Measurements from ENCODE around the gene RABGGTA.

Gene RABGGTA

DNA sequence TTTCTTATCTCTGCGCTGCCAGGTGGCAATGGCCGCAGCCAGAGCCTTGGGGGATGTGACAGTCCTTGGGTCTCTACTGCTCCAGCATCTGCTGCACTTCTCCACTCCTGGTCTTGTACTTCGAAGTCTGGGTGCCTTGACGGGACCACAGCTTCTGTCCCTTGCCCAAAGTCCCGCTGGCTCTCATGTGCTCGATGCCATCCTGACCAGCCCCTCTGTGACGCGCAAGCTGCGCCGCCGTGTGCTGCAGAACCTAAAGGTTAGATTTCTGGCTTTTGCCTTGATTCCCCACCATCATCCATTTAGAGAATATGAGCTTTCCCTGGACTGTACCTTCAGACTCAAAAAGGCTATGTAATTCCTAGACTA is 32.6 kb upstream of the RABGGTA start:
- no peak for FAIRE-seq

DNA sequence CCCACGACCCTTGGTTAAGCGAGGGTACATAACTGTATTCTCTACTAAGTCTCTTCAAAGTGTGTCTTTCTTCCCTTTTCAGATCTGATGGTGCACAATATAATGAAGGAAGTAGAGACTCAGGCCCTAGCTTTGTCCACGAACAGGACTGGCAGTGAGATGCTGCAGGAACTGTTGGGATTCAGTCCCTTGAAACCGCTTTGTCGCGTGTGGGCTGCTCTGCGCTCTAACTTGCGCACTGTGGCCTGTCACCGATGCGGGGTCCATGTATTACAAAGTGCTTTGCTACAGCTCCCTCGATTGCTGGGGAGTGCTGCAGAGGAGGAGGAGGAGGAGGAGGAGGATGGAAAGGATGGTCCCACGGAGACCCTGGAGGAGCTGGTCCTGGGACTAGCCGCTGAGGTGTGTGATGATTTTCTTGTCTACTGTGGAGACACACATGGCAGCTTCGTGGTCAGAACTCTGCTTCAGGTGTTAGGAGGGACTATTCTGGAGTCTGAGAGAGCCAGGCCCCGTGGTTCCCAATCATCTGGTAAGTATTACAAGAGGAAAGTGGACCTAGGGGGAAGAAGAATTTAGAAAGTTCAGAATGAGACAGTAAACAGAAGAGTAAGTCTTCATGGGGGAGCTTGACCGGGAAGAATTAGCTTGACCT is 29.1 kb upstream of the RABGGTA start:
- no peak for FAIRE-seq

DNA sequence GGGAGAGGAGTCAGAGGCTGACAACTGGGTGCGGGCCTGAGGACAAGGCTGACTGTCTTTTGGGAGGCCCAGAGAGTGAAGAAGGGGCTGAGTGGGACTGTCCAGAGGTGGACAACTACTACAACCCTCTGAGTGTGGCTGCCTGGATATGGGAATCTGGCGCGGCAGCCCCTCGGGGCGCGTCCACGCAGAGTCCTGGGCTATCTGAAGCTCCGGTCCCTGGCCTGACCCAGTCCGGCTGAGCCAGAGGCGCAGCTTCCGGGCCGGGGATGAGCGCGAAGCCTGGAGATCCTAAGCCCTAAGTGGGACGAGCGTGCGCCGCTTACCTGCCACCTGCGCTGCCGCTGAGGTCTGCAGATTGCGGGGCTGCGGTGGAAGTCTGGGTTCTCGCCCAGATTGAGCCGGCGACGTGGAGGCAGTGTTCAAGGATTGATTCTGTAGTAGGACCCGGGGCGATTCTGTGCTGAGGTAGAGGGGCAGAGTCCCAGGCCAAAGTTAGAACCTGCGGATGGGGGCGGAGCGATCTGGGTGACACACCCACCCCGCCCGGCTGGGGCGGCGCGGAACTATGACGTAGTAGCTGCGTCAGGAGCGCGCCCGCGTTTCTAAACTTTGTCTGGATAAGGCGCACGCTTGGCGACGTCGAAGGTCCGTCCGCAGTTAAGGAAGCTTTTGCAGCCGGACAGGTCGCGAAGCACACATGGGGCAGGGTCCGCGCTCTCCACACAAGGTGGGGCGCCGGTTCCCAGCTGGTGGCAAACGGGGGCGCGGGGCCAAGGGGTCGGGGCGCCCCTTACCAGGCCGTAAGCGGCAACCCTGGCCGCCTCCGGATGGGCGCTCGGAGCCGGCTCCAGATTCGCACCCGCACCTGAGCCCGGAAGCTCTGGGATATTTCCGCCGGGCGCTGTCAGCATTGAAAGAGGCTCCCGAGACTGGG is 28.1 kb upstream of the RABGGTA start, which contains the start of the genes DHRS1 and NOP9:
TSS of gene DHRS1 (minus strand) at position 526 of the 937 bp plus-strand sequence. CDS start 674 bp downstream, outside the sequence.
TSS of gene NOP9 (plus strand) at position 596 of the 937 bp plus-strand sequence. CDS start at position 701, 105 bp downstream.
- no peak for FAIRE-seq

DNA sequence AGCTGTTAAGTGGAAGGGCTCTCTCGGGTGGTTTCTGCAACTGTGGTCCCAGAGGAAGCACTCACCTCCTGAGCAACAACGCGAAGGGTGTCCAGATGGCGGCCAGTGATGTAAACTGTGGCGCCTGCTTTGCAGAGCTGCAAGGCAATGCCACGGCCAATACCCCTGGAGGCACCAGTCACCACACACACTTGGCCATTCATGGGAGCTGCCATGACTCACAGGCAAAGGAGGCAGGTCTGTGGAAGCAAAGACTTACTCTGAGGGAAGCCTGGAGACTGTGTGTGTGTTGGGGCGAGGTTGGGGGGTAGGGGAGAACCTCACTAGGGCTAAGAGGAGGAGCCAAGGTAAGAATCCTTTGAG is 27.5 kb upstream of the RABGGTA start:
- FAIRE-seq: no peak

DNA sequence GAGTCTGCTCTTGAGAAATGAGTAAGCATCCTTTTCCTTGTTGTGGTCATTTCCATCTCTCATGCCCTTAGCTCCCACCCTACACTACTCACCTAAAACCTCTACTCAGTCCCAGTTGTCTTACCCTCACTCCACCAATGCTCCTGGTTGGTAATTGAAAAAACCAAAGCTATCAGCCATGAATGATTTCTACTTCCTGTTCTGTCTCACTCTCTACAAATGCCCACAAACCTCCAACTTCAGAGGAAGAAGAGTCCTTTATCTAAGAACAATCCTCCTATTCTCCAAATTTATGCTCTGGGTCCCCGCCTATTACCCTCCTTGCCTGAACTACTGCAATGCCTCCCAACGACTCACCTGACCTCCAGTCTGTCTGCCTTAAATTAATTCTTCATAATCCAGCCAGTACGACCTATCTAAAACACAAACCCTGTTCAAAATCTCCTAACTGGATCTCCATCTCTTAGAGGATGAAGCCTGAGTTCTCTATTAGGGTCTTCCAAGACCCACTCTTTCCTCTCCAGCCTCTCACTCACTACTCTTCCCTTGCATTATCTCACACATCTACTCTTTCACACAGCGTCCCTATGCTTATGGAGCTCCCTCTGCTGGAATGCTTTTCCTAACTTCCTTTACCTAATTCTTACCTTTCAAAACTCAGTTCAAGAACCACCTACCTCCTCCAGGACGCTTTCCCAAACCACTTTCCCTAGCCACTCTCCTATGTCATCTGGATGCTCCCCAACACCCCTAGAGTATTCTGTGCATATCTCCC is 26.0 kb upstream of the RABGGTA start:
- no peak for FAIRE-seq

DNA sequence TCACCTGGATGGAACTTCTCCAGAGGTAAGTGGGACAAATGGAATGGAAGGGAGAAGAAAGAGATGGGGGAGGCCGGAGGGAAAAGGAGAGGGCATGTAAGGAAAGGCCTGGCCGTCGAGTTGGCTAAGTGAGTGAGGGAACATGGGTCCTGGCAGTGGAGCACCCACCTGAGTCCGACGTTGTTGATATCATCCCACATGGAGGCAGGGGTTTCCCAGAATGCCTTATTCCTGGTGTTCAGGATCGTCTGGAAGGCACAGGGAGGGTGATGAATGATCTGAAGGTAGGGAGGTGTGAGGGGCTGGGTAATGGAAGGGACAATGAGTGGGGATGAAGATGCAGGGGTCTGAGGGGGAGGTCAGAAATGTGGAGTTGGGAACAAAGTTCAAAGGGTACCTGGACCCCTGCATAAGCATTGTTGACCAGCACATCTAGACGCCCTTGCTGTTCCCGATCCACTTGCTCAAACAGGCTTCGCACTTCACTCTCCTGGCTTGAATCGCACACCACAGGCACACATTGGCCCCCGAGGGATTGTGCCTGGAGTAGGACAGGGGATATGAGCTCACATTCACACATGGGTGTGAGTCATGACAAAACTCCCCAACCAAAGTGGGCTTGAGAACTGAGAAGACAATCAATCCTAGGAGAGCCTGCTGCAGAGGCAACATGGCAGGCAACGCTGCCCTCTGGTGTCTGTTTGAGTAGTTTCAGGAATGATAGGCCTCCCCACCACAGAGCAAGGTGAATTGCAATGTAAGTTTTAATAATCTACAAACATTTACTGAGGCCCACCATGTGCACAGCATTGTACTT is 25.2 kb upstream of the RABGGTA start:
- FAIRE-seq: no peak

DNA sequence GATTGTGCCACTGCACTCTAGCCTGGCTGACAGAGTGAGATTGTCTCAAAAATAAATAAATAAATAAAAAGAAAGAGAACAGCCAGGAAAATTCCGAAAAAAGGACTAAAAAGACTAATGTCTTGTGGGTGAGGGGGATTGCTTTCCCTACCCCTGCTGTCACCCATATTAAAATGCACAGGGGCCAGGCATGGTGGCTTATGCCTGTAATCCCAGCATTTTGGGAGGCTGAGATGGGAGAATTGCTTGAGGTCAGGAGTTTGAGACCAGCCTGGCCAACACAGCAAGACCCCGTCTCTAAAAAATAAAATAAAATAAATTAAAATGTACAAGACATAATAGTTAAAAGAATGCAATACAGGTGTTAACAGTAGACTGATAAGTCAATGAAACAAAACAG is 22.1 kb upstream of the RABGGTA start:
- FAIRE-seq: no peak

DNA sequence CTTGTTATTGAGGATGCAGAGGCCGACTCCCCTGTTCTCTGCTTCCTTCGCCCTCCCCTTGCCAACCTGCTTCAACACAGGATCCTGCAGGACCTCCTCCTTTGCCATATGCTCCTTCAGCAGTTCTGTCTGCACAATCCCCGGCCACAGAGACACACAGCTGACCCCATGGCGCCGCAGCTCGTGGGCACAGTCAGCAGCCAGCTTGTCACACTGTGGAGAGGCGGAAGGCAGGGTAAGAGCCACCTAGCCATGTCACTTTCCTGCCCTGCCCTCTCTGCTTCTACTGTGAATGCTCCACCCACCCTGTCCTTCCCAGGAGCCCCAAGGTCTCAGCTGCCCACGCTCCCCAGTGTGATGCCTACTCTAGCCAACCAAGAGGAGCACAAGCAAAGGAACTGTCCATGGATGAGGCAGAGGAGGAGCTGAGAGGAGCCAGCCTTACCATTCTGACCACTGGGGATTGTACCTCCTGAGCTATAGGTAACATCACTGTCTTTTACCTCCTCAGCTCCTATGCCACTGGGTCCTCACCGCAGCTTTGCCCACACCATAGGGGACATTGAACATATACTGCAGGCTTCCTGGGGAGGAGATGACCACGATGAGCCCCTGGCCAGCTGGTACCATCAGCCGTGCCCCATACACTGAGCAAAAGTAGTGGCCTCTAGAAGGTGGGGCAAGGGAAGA is 20.9 kb upstream of the RABGGTA start:
- no peak for FAIRE-seq

DNA sequence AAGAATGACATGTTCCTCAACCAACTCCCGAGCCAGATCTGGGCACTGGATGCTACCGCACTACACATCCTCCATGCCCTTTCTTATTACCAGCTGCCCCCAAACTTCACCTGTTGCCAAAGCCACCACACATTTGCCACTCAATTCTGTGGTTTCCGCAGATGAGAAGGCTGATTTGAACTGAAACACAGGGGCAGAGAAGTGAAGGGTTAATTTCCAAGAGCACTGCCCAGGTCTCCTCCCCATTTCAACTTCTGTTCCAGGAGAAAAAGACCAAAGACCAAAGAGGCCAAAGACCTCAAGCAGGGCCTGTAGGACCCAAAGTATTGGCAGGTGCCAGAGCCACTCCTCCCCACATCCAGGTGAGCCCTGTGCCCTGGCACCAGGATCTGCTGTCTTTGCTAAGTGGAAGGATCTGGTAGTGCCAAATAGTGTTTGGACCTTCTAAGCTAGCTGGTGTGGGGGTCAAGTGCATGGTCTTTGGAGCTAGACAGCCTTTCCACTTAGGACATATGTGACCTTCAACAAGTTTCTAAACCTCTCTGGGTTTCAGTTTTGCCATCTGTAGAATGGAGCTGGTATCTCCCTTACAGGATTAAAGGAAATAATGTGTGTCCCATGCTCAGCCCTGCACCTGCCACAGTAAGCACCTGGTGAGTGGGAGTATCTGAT is 20.2 kb upstream of the RABGGTA start:
- no peak for FAIRE-seq

DNA sequence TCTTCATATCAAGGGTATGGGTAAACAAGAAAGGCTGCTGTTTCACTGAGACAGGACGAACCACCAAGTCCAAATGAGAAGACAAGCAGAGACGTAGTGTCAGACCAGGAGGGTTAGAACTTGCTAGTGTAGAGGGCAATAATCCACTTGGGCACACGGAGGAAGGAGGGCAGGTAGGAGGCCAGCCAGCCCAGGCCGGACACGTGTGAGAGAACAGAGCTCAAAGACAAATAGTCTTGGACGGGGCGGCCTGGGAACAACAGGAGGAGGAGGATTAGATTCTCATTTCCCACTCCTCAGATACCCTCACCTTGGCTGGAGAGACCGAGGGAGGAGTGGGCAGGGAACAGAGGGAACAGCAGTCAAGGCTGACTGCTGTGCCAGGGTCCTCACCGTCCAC is 19.3 kb upstream of the RABGGTA start:
- no peak for FAIRE-seq

DNA sequence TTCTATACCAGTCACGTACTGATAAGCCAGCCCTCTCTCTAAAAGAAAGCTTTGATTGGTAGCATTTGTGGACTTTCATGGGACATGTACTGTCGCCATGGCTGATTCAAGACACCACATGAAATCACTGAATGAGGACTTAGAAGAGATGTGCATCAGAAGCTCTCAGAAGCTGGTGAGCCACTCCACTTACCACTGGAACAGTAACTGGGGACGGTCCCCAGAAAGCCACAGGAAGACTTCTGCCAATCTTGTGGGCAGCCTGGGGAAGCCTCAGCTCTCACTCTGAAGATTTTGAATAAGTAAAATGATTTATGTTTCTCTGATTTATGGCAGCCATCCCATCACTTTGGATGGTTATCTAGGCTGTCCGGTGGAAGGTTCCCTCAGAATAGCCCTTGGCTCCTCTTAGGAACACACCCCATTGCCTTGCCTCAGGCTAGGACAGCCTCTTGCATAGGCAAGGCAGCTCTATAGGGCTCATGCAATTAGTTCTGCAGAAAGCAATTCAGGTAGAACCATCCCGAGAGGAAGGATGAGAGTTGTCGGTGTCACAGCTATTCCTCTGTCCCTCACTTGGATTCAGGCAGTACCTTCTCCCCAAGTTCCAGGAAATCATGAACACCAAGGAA is 18.4 kb upstream of the RABGGTA start:
- FAIRE-seq: no peak

DNA sequence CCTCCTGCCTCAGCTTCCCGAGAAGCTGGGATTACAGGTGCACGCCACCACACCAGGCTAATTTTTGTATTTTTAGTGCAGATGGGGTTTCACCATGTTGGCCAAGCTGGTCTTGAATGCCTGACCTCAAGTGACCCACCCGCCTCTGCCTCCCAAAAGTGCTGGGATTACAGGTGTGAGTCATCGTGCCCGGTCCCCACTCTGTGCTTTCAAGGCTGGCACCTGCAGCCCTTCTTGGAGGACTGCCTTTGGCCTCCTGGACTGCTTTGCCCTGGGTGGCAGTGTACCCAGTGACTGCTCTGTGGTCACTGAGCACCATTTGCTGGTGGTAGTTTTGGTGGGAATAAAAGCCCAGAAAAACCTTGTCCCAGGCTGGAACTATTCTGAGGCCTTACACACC is 15.6 kb upstream of the RABGGTA start:
- FAIRE-seq: no peak

DNA sequence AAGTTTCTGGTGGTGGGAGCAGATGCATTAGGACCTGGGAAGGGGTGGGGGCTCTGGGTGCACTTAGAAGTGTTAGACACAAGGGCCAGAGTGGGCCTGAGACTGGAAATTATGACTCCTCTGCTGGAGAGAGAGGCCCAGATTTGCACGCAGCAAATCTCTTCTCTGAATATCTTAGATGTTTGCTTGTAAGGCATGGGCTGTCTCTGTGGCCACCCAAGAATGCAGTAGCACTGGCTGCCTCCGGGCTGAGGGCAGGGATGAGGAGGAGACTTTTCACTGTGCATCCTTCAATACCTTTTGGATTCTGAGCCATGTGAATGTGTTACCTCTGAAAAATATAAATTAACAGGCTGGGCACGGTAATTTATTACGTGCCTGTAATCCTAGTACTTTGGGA is 14.0 kb upstream of the RABGGTA start:
- no peak for FAIRE-seq

DNA sequence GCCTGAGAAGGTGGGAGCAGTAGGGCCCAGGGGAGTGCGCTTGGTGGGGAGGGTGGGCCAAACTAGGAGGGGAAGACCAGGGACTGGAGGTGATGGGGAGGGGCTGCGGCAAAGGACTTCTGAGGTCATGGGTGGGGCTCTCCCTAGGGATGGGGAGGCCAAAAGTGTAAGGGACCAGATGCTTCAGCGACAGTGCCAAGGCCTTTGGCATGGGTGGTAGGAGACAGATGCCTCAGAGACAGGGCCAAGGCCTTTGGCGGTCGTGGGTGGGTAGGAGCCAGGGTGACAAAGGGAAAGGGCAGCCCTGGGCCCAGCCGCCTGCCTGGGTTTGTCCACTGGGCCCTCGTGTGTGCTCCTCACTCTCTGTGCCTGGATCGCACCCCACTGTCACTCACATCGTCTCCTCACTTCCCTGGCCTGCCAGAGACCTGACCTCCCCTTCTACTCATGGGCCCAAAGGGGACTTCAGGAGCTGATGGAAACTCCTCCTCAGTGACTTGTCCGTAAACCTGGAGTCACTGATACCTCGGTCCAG is 13.2 kb upstream of the RABGGTA start:
- no peak for FAIRE-seq

DNA sequence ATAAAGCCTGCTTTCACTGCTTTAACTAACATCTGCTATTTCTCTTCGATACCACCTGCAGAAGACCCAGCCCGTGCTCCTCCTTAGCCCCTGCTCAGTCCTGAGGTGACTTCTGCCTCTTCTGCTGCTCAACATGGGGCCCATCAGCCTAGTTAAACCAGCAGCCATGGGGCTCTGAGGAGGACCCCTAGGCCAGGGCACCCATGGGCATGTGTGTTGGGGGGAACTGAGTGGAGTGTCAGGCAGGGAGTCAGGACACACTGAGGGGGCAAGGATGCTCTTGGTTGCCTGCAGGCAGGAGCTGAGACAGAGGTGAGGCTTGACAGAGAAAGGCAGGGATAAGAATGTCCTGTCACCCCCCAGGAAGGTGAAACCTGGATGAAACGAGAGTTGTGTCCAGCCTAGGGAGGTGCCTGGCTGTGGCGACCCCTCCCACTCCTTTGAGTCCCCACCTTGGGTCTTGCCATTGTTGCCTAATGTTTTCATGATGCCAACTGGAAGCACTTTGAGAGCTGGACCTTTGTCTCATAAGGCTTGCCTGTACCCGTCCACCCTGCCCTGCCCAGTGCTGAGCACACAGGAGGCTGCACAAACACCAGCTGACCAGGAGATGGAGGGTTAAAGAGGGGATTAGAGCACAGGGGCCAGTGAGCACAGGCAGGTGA is 12.5 kb upstream of the RABGGTA start:
- FAIRE-seq: no peak

DNA sequence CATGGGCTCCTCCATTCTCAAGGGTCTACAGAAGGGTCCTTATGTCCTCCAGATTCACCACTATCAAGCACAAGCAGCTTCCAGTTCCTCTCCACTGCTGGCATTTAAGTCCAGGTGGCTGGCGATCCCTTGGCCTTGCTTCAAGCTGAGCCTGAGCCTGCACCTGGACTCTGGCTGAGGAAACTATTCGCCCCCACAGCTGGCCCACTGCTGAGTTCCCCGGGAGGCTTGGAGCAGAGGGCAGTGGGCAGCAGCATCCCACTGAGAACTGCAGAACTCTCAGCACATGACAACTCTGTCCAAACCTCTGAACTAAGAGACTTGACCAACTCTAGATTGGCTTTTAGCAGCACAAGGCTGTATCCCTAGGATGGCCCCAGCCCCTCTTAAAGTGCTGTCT is 11.3 kb upstream of the RABGGTA start:
- no peak for FAIRE-seq

DNA sequence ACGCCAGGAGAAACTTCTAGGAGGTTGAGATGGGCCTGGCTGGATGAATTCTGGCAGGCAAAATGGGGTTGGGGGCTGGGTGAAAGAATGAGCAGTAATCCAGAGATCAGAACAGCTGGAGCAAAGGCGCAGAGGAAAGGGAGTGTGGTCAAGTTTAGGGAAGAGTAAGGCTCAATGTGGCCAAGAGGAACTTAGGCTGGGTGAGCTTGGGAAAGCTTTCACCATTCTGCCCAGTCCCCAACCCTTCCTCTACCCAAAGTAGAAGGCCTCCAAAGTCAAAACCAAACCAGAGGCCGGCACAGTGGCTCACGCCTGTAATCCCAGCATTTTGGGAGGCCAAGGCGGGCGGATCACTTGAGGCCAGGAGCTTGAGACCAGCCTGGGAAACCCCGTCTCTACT is 10.2 kb upstream of the RABGGTA start:
- FAIRE-seq: no peak

DNA sequence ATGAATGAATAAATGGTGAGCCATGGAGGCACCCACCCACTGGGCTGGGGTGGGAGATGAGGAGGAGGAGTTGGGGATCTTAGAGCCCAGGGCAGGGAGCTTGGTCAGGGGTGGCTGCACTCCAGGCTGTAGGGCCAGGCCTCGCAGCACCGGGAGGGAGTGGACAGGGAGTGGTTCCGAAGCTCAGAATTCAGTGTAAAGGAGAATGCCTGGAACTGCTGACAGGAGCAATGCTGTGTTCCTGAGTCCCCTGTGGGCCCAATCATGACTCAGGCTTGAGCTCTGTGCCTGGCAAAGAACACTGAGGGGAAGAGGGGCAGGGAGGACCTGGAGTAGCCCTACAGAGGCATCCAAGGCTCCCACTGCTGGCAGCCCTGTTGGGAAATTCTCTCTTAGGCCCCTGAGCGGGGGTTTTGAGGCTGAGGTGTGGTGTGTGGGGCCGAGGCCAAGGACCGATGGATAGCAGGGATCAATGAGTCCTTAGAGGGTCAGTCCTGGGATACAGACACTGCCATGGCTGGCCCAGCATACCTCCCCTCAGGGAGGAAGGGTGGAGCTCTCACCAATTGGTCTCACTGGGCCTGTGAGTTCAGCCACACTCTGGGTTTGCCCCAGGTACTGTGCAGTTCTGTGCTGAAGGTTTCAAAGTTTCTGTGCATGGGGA is 9.5 kb upstream of the RABGGTA start:
- no peak for FAIRE-seq
